Ovary (tissue), 3 donors: ENCODE results near the gene FOXP1.

Experiments used
- CTCF ChIP-seq, 3 donors: fragments of 450-650 bp in 2 of 3; fragments of 200-600 bp in 1 of 3; IDR thresholded peaks; one replicate each; pipeline versions ENCODE4 v1.5.1 to v1.8.0; 2016 to 2022; ENCODE audit warnings: antibody characterized with exemption in 3 of 3, mild to moderate bottlenecking in 1 of 3
- POLR2A ChIP-seq: fragments of 450-650 bp; IDR thresholded peaks from one replicate; pipeline ENCODE4 v1.6.1; 2017; ENCODE audit warnings: antibody characterized with exemption, mild to moderate bottlenecking, moderate library complexity
- donor health status: DM: no; HTN: no; CAD: no.

- no peak for TF ChIP-seq CTCF (IDR thresholded peaks at IDR 0.05)
- TF ChIP-seq POLR2A = no peak
These were observed 18.2 kb downstream of the FOXP1 start for GRCh38 chr3:71565316-71565715.
